Activated B cell treated with CpG ODN at 0.5 μM for 24 hours (primary cell): ENCODE data around the gene PRRT2. TPM values are rescaled to one million over a fixed set of nuclear protein-coding genes. Genes with fewer than 3 reads are reported as not detected.

Experiments used
- ATAC-seq: fragments of 200-7000 bp; cut with Tn5 transposase; one replicate; pipeline ENCODE4 v1.10.0; 2021; ENCODE audit warnings: low read depth, mild to moderate bottlenecking, moderate library complexity
- CTCF ChIA-PET: fragments of 350-600 bp; sonication (Branson Sonifier 250); formaldehyde crosslinking; loops from one replicate; lab custom pipeline; 2021; ENCODE audit warnings: antibody characterized with exemption; lab: Charles Lee
- POLR2A ChIA-PET: fragments of 350-600 bp; sonication (Branson Sonifier 250); formaldehyde crosslinking; loops from one replicate; lab custom pipeline; 2021; ENCODE audit warnings: antibody characterized with exemption; lab: Charles Lee
- DNase-seq: peaks from one replicate; pipeline ENCODE4 v3.0.0; 2022
- H3K27ac Mint-ChIP-seq: one replicate; pipeline ENCODE4 v1.8.0; 2020; ENCODE audit warnings: mixed read lengths
- H3K27me3 Mint-ChIP-seq: one replicate; pipeline ENCODE4 v1.8.0; 2021; ENCODE audit warnings: mixed read lengths
- H3K36me3 Mint-ChIP-seq: one replicate; pipeline ENCODE4 v1.8.0; 2021; ENCODE audit warnings: low read depth, mixed read lengths
- H3K4me1 Mint-ChIP-seq: one replicate; pipeline ENCODE4 v1.8.0; 2021; ENCODE audit warnings: mixed read lengths
- H3K4me3 Mint-ChIP-seq: one replicate; pipeline ENCODE4 v1.8.0; 2020; ENCODE audit warnings: mild to moderate bottlenecking, mixed read lengths
- H3K9me3 Mint-ChIP-seq: one replicate; pipeline ENCODE4 v1.8.0; 2020; ENCODE audit warnings: mixed read lengths
- intact Hi-C: fragments of 100-400 bp; cut with micrococcal nuclease; formaldehyde crosslinking; loops from one replicate; pipeline ENCODE4 v1.15.1; 2024
- total RNA-seq: library from RNA; stranded (reverse); gene quantifications from 2 replicates; pipeline ENCODE4 v1.2.3, GENCODE V29; 2022
- TF ChIP-seq, protein P1 (sequence below): fragments of 200-600 bp; IDR thresholded peaks from one replicate; pipeline ENCODE4 v1.8.0; 2022; ENCODE audit warnings: antibody characterized with exemption, mild to moderate bottlenecking

The PRRT2 gene
- total RNA-seq, 1 donor from 2014 or later: 0.11 TPM

DNA sequence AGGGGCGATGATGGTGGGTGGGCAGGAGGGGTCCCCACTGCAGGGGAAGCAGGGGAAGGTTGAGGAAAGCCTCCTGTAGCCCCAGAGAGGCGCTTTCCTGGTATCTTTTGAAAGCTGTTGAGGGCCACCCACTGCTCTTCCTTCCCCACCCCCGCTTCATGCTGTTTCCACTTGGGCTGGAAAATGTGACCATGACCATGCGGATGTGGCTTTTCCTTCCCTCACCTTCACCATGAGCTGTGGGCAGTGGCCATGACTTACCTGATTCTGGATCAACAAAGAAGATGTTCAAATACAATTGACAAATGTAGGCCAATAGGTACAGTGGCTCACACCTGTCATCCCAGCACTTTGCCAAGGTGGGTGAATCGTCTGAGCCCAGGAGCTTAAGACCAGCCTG lies 22.1 kb downstream of the PRRT2 start:
- Mint-ChIP-seq H3K4me1 (no peaks in the 10 kb centered on the region), H3K27me3 (no peaks in the 10 kb centered on the region), H3K4me3 (no peak overlapping the region), H3K36me3 (peaks cover 70% of the 10 kb centered on the region), H3K9me3 (no peaks in the 10 kb centered on the region), H3K27ac (no peak overlapping the region)
- TF ChIP-seq, protein P1, sequence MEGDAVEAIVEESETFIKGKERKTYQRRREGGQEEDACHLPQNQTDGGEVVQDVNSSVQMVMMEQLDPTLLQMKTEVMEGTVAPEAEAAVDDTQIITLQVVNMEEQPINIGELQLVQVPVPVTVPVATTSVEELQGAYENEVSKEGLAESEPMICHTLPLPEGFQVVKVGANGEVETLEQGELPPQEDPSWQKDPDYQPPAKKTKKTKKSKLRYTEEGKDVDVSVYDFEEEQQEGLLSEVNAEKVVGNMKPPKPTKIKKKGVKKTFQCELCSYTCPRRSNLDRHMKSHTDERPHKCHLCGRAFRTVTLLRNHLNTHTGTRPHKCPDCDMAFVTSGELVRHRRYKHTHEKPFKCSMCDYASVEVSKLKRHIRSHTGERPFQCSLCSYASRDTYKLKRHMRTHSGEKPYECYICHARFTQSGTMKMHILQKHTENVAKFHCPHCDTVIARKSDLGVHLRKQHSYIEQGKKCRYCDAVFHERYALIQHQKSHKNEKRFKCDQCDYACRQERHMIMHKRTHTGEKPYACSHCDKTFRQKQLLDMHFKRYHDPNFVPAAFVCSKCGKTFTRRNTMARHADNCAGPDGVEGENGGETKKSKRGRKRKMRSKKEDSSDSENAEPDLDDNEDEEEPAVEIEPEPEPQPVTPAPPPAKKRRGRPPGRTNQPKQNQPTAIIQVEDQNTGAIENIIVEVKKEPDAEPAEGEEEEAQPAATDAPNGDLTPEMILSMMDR: no peak
- ChIA-PET CTCF (no interaction called here), POLR2A (interaction anchor here (0.6 to 0.7 kb wide), 3 partner anchors 8 to 1212 kb away, joined by 3 to 4 read pairs (median 3); no protein-coding TSS in a partner anchor)
- intact Hi-C loops: no loop called here
- ATAC-seq (no peak), DNase-seq (no peak)

DNA sequence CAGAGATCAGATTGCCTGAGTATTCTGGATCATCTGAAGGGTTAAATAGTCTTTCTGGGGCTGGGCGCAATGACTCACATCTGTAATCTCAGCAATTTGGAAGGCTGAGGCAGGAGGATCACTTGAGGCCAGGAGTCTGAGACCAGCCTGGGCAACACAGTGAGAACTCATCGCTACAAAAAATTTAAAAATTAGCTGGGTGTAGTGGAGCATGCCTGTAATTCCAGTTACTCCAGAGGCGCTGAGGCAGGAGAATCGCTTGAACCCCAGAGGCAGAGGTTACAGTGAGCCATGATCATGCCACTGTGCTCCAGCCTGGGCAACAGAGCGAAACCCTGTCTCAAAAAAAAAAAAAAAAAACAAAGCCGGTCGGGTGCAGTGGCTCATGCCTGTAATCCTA lies 23.9 kb downstream of the PRRT2 start:
- DNase-seq (no peak), ATAC-seq (no peak)
- TF ChIP-seq, protein P1: no peak
- Mint-ChIP-seq H3K27ac (no peak overlapping the region), H3K4me3 (no peak overlapping the region), H3K9me3 (no peaks in the 10 kb centered on the region), H3K4me1 (no peaks in the 10 kb centered on the region), H3K36me3 (peaks cover 80% of the 10 kb centered on the region), H3K27me3 (no peaks in the 10 kb centered on the region)
- POLR2A ChIA-PET: interaction anchor here (0.7 kb wide), 2 partner anchors 442 to 912 kb away, joined by 3 to 5 read pairs; partner anchors contain the start of gene PHKG2
- CTCF ChIA-PET: no interaction called here
- intact Hi-C loops: no loop called here

DNA sequence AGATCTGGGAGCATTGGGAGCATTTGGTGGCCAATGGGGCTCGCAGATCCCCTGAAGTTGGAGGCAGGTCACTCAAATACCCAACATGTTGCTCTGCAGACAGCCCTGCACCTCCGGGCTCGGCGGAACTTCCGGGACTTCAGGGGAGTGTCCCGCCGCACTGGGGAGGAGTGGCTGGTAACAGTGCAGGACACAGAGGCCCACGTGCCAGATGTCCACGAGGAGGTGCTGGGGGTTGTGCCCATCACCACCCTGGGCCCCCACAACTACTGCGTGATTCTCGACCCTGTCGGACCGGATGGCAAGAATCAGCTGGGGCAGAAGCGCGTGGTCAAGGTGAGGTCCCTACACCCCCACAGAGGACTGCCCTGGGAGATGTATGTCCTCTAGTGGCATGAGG lies 24.6 kb downstream of the PRRT2 start:
- intact Hi-C loops: no loop called here
- CTCF ChIA-PET: no interaction called here
- ATAC-seq (no peak), DNase-seq (no peak)
- Mint-ChIP-seq H3K9me3 (no peaks in the 10 kb centered on the region), H3K27me3 (no peaks in the 10 kb centered on the region), H3K4me3 (no peak overlapping the region), H3K4me1 (no peaks in the 10 kb centered on the region), H3K36me3 (peaks cover 76% of the 10 kb centered on the region), H3K27ac (no peak overlapping the region)
- TF ChIP-seq, protein P1: no peak
- POLR2A ChIA-PET: no interaction called here

DNA sequence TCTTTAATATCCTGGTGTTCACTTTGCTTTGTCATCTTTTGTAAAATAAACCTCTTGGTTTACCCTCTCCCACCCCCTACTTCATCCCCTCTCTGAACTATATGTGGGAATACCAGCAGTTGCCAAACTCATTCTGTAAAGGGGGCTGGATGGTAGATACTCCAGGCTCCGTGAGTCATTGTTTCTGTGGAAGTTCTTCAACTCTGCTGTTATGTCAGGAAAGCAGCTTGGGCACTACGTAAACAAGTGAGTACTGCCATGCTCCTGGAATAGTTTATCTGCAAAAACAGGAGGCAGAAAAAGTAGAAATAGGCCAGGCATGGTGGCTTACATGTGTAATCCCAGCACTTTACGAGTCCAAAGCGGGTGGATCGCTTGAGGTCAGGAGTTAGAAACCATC lies 25.8 kb downstream of the PRRT2 start:
- intact Hi-C loops: no loop called here
- ChIA-PET CTCF (no interaction called here), POLR2A (no interaction called here)
- DNase-seq: no peak
- Mint-ChIP-seq H3K4me3 (no peak overlapping the region), H3K9me3 (no peaks in the 10 kb centered on the region), H3K36me3 (peaks cover 75% of the 10 kb centered on the region), H3K4me1 (no peaks in the 10 kb centered on the region), H3K27me3 (no peaks in the 10 kb centered on the region), H3K27ac (no peak overlapping the region)
- no peak for ATAC-seq
- TF ChIP-seq, protein P1: no peak

DNA sequence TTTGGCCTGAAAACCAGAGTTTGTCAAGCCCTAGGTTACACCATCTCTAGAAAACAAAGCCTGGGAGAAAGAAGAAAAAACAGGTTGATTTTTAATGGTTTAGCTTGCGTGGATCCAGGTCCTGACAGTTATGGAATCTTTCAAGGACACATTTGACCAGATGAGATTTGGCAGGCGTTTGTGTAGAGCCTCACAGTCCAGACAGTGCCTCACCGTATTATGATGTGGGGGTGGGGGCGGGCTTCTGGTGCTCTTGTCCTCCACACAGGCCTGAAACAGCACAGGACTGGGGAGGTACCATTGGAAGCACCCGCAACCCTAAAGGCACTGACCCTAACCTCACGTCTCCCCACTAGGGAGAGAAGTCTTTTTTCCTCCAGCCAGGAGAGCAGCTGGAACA lies 27.8 kb downstream of the PRRT2 start:
- ATAC-seq (no peak), DNase-seq (no peak)
- Mint-ChIP-seq H3K27ac (no peak overlapping the region), H3K4me1 (no peaks in the 10 kb centered on the region), H3K4me3 (no peak overlapping the region), H3K9me3 (no peaks in the 10 kb centered on the region), H3K36me3 (peaks cover 74% of the 10 kb centered on the region), H3K27me3 (no peaks in the 10 kb centered on the region)
- TF ChIP-seq, protein P1: no peak
- CTCF ChIA-PET: interaction anchor here (1.2 kb wide), 1 partner anchor 8 kb away, joined by 4 read pairs; no protein-coding TSS in a partner anchor
- intact Hi-C loops: no loop called here
- POLR2A ChIA-PET: interaction anchor here (0.6 kb wide), 1 partner anchor 11 kb away, joined by 5 read pairs; no protein-coding TSS in a partner anchor
